HEK293T (cell line): ENCODE results near the gene PLD5.

ENCODE experiments used
- CTCF ChIA-PET: fragments of 350-600 bp; formaldehyde crosslinking; extraction: SDS; loops from one replicate; lab custom pipeline; 2021; ENCODE audit warnings: antibody characterized with exemption, inconsistent platforms; lab: Yijun Ruan, JAX
- POLR2A ChIA-PET: fragments of 350-600 bp; formaldehyde crosslinking; extraction: SDS; loops from one replicate; lab custom pipeline; 2020; ENCODE audit warnings: antibody characterized with exemption, inconsistent platforms; lab: Yijun Ruan, JAX
- DNase-seq: peaks from one replicate; pipeline ENCODE4 v3.0.0; 2012; ENCODE audit warnings: mixed read lengths; ENCODE audit errors: extremely low spot score
- ARNT ChIP-seq: fragments of 450-650 bp; IDR thresholded peaks from 2 replicates; pipeline ENCODE4 v1.6.1; 2017; ENCODE audit warnings: mild to moderate bottlenecking
- BHLHE40 ChIP-seq: fragments of 450-650 bp; IDR thresholded peaks from 2 replicates; pipeline ENCODE4 v1.6.1; 2016; ENCODE audit warnings: mild to moderate bottlenecking, moderate library complexity, borderline replicate concordance
- CTBP1 ChIP-seq: fragments of 450-650 bp; IDR thresholded peaks from 2 replicates; pipeline ENCODE4 v1.6.1; 2016; ENCODE audit warnings: borderline replicate concordance
- ELF4 ChIP-seq: fragments of 450-650 bp; IDR thresholded peaks from 2 replicates; pipeline ENCODE4 v1.6.1; 2017; ENCODE audit warnings: antibody characterized with exemption
- FOXA1 ChIP-seq: fragments of 450-650 bp; IDR thresholded peaks from 2 replicates; pipeline ENCODE4 v1.6.1; 2016; ENCODE audit warnings: mild to moderate bottlenecking
- FOXK2 ChIP-seq: fragments of 450-650 bp; IDR thresholded peaks from 2 replicates; pipeline ENCODE4 v1.6.1; 2016; ENCODE audit warnings: mild to moderate bottlenecking
- FOXM1 ChIP-seq: fragments of 450-650 bp; IDR thresholded peaks from 2 replicates; pipeline ENCODE4 v1.6.1; 2017; ENCODE audit warnings: mild to moderate bottlenecking, borderline replicate concordance
- HDGF ChIP-seq: fragments of 450-650 bp; IDR thresholded peaks from 2 replicates; pipeline ENCODE4 v1.6.1; 2017; ENCODE audit warnings: antibody characterized with exemption, borderline replicate concordance
- L3MBTL2 ChIP-seq: fragments of 450-650 bp; conservative IDR thresholded peaks from 2 replicates; pipeline ENCODE4 v1.6.1; 2016; ENCODE audit warnings: mild to moderate bottlenecking
- LEF1 ChIP-seq: fragments of 450-650 bp; IDR thresholded peaks from 2 replicates; pipeline ENCODE4 v1.6.1; 2017; ENCODE audit warnings: mild to moderate bottlenecking, borderline replicate concordance
- NFRKB ChIP-seq: fragments of 450-650 bp; IDR thresholded peaks from 2 replicates; pipeline ENCODE4 v1.6.1; 2016; ENCODE audit warnings: mild to moderate bottlenecking, moderate library complexity
- SP1 ChIP-seq: fragments of 450-650 bp; IDR thresholded peaks from 2 replicates; pipeline ENCODE4 v1.6.1; 2017
- SUZ12 ChIP-seq: fragments of 450-650 bp; IDR thresholded peaks from 2 replicates; pipeline ENCODE4 v1.6.1; 2016; ENCODE audit warnings: mild to moderate bottlenecking
- TARDBP ChIP-seq: fragments of 450-650 bp; IDR thresholded peaks from 2 replicates; pipeline ENCODE4 v1.6.1; 2016
- ZNF384 ChIP-seq: fragments of 450-650 bp; IDR thresholded peaks from 2 replicates; pipeline ENCODE4 v1.6.1; 2016
- TF ChIP-seq, protein P1 (sequence below): fragments of 450-650 bp; IDR thresholded peaks from 2 replicates; pipeline ENCODE4 v1.6.1; 2016

PLD5 gene

GRCh38 chr1:242534753-242535152, 10.3 kb upstream of the PLD5 start:
- no peak for DNase-seq
- ChIA-PET CTCF (no interaction called here), POLR2A (no interaction called here)
- TF ChIP-seq TARDBP, result no peak
- TF ChIP-seq SUZ12, result no peak
- no peak for TF ChIP-seq FOXK2
- TF ChIP-seq FOXM1, result no peak
- TF ChIP-seq CTBP1, result no peak
- TF ChIP-seq, protein P1, sequence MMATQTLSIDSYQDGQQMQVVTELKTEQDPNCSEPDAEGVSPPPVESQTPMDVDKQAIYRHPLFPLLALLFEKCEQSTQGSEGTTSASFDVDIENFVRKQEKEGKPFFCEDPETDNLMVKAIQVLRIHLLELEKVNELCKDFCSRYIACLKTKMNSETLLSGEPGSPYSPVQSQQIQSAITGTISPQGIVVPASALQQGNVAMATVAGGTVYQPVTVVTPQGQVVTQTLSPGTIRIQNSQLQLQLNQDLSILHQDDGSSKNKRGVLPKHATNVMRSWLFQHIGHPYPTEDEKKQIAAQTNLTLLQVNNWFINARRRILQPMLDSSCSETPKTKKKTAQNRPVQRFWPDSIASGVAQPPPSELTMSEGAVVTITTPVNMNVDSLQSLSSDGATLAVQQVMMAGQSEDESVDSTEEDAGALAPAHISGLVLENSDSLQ, result no peak
- TF ChIP-seq NFRKB, result no peak
- TF ChIP-seq L3MBTL2, result no peak
- no peak for TF ChIP-seq HDGF
- no peak for TF ChIP-seq LEF1
- TF ChIP-seq BHLHE40, result no peak
- TF ChIP-seq FOXA1, result no peak
- no peak for TF ChIP-seq ELF4
- no peak for TF ChIP-seq ZNF384
- TF ChIP-seq SP1, result no peak
- no peak for TF ChIP-seq ARNT

DNA sequence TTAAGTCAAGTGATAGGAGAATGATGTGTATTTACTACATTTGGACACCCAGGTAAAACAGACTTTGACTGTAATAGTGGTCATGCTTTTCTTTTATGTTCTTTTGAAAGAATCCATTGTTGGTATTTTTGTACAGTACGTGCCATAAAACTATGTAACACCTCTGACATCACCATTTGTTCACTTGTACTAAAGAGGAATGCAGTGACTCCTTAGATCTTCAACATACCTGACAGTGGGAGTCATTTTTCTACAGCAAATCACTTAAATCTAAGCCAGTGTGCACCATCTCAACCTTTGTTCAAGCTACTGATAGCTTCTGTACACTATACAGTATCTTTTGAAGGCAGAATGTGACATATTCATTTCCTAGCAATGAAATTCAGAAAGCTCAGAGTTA, 6.3 kb upstream of the PLD5 start:
- POLR2A ChIA-PET, result no interaction called here

DNA sequence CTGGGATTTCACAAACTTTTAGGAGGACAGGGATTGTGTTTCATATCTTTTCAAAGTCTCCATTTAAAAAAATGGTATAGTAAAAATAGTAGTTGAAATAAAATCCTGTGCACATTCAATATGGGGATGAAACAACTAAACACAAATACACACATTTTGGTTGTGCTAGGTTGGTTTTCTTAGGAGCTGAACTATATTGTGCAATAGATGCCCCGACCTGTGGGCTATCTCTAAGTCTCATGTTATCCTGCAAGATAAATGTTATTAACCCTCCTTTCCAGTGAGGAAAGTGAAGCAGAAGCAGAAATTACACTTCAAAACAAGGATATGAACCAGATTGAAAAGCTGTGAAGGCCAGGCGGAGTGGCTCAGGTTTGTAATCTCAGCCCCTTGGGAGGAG, 1.3 kb upstream of the PLD5 start:
- TF ChIP-seq LEF1 (no peak), NFRKB (no peak), CTBP1 (no peak), BHLHE40 (no peak), SUZ12 (no peak), SP1 (no peak), ZNF384 (no peak), HDGF (no peak), FOXK2 (no peak), FOXM1 (no peak), TARDBP (no peak)
- no peak for DNase-seq
- CTCF ChIA-PET, result interaction anchor here (0.8 kb wide), 1 partner anchor 19 kb away, joined by 3 read pairs; no protein-coding TSS in a partner anchor
- POLR2A ChIA-PET, result no interaction called here

More for the DNA sequence above, 6.3 kb upstream of the PLD5 start:
- DNase-seq, result no peak
- TF ChIP-seq HDGF, result no peak
- TF ChIP-seq ELF4, result no peak
- no peak for TF ChIP-seq TARDBP
- TF ChIP-seq NFRKB, result no peak
- no peak for TF ChIP-seq SP1
- TF ChIP-seq ZNF384, result no peak
- TF ChIP-seq, protein P1, result no peak
- no peak for TF ChIP-seq BHLHE40
- TF ChIP-seq FOXM1, result no peak
- no peak for TF ChIP-seq FOXA1
- TF ChIP-seq FOXK2, result no peak
- no peak for TF ChIP-seq CTBP1
- no peak for TF ChIP-seq LEF1
- TF ChIP-seq SUZ12, result no peak
- TF ChIP-seq ARNT, result no peak
- no peak for TF ChIP-seq L3MBTL2
- CTCF ChIA-PET, result interaction anchor here (0.7 kb wide), 1 partner anchor 27 kb away, joined by 3 read pairs; no protein-coding TSS in a partner anchor

- CTCF ChIA-PET, result interaction anchor here (0.8 kb wide), 1 partner anchor 19 kb away, joined by 3 read pairs; no protein-coding TSS in a partner anchor
Observed at GRCh38 chr1:242525360-242525722, 844 bp upstream of the PLD5 start.

DNA sequence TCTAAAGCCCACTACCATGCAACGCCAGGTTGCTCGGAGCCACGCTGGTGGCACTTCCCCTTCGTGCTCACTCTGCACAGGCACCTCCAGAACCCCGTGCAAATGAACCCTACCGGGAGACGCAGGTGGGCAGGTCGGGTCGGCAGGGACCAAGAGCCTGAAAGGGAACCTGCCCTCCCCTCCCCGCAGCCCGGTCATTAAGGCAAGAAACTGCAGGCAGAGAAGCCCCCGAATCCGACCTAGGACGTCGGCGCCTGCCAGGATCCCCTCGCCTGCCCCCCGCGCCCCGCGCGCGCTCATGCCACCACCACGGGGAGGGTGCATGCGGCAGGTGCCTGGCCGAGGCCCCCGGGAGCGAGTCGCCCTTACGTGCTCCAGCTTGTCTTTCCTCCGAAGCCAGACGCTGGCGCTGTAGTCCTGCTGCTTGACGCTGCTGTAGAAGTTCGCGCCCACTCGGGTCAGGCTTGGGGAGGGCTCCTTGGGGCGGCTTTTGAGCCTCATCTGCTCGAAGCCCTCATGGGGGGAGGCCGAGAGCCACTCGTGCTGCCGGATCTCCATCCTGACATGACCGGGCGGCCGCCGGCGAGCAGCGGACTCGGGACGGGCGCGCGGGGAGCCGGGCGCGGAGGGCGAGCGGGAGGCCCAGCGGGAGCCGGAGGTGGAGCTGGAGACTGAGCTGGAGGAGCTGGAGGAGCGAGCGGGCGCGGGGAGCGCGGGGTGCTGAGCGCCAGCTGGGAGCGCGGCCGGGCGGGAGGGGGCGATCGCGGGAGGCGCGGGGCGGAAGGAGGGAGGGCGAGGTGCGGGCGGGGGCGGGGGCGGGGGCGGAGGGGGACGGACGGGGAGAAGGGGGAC, 552 bp downstream of the PLD5 start:
- ChIA-PET POLR2A (interaction anchor here (0.6 kb wide), 1 partner anchor 1558 kb away, joined by 3 read pairs; no protein-coding TSS in a partner anchor), CTCF (interaction anchor here (1.2 kb wide), 1 partner anchor 128 kb away, joined by 5 read pairs; no protein-coding TSS in a partner anchor)
- peak; percentile 78 for TF ChIP-seq L3MBTL2
- TF ChIP-seq TARDBP, result no peak
- peak; percentile 77 for DNase-seq

More at GRCh38 chr1:242525360-242525722, 844 bp upstream of the PLD5 start:
- POLR2A ChIA-PET, result no interaction called here
- no peak for DNase-seq
- TF ChIP-seq SUZ12 (no peak), FOXM1 (no peak), L3MBTL2 (no peak), SP1 (no peak), FOXK2 (no peak), FOXA1 (no peak), BHLHE40 (no peak), ARNT (no peak), CTBP1 (no peak), TARDBP (no peak), NFRKB (no peak), HDGF (no peak)
